NT2/D1 (cell line): Measurements from ENCODE around the gene HHATL.

Experiments
- DNase-seq: peaks from one replicate; pipeline ENCODE4 v3.0.0-alpha.2; 2011; ENCODE audit warnings: low read depth, low spot score
- H3K27me3 ChIP-seq: 2 replicates; pipeline ENCODE4 v1.6.0; 2011; ENCODE audit warnings: mild to moderate bottlenecking; ENCODE audit not compliant: insufficient read length, insufficient read depth
- H3K36me3 ChIP-seq: 2 replicates; pipeline ENCODE4 v1.6.1; 2011; ENCODE audit warnings: mild to moderate bottlenecking, low read length, mixed read lengths; ENCODE audit not compliant: insufficient read depth, insufficient read length
- H3K4me1 ChIP-seq: 2 replicates; pipeline ENCODE4 v1.5.1; 2011; ENCODE audit not compliant: insufficient read depth, insufficient read length
- H3K4me3 ChIP-seq: 2 replicates; pipeline ENCODE4 v1.5.1; 2011; ENCODE audit warnings: low read depth; ENCODE audit not compliant: insufficient read length
- H3K9ac ChIP-seq: 2 replicates; pipeline ENCODE4 v1.6.0; 2011; ENCODE audit warnings: low read depth; ENCODE audit not compliant: insufficient read length
- H3K9me3 ChIP-seq: 2 replicates; pipeline ENCODE4 v1.5.1; 2011; ENCODE audit warnings: mild to moderate bottlenecking, low read length; ENCODE audit not compliant: insufficient read depth
- SUZ12 ChIP-seq: IDR thresholded peaks from 2 replicates; pipeline ENCODE4 v1.6.1; 2011; ENCODE audit not compliant: insufficient read length, insufficient read depth; ENCODE audit errors: extremely low read depth
- YY1 ChIP-seq: IDR thresholded peaks from 2 replicates; pipeline ENCODE4 v1.6.1; 2011; ENCODE audit not compliant: insufficient read length, insufficient read depth
- ZNF274 ChIP-seq: IDR thresholded peaks from 2 replicates; pipeline ENCODE4 v1.6.1; 2011; ENCODE audit warnings: mild to moderate bottlenecking, low read depth, low read length

Gene HHATL

GRCh38 chr3:42683875-42684598 lies 18.6 kb downstream of the HHATL start:
- peak; percentile 42 for DNase-seq
- no peak overlapping the region for H3K4me3 ChIP-seq
- H3K27me3 ChIP-seq, result no peaks in the 10 kb centered on the region
- H3K9me3 ChIP-seq, result no peaks in the 10 kb centered on the region
- H3K36me3 ChIP-seq, result no peaks in the 10 kb centered on the region
- TF ChIP-seq YY1 (no peak), SUZ12 (no peak), ZNF274 (no peak)
- H3K4me1 ChIP-seq, result peaks cover 5% of the 10 kb centered on the region
- H3K9ac ChIP-seq, result no peak overlapping the region

GRCh38 chr3:42682301-42683070 lies 20.1 kb downstream of the HHATL start:
- H3K4me1 ChIP-seq, result peaks cover 2% of the 10 kb centered on the region
- no peaks in the 10 kb centered on the region for H3K36me3 ChIP-seq
- no peak for TF ChIP-seq YY1
- TF ChIP-seq ZNF274, result no peak
- no peak for TF ChIP-seq SUZ12
- DNase-seq, result no peak
- no peaks in the 10 kb centered on the region for H3K9me3 ChIP-seq
- no peak overlapping the region for H3K4me3 ChIP-seq
- no peaks in the 10 kb centered on the region for H3K27me3 ChIP-seq
- H3K9ac ChIP-seq, result no peak overlapping the region

GRCh38 chr3:42681361-42682038 lies 21.1 kb downstream of the HHATL start:
- no peak overlapping the region for H3K4me3 ChIP-seq
- H3K9ac ChIP-seq, result no peak overlapping the region
- no peaks in the 10 kb centered on the region for H3K27me3 ChIP-seq
- TF ChIP-seq ZNF274, result no peak
- no peak for TF ChIP-seq YY1
- TF ChIP-seq SUZ12, result no peak
- H3K9me3 ChIP-seq, result no peaks in the 10 kb centered on the region
- no peaks in the 10 kb centered on the region for H3K36me3 ChIP-seq
- H3K4me1 ChIP-seq, result peaks cover 2% of the 10 kb centered on the region
- DNase-seq, result no peak

GRCh38 chr3:42680806-42681205 lies 21.8 kb downstream of the HHATL start:
- Histone ChIP-seq H3K4me1 (peaks cover 2% of the 10 kb centered on the region), H3K4me3 (no peak overlapping the region), H3K9me3 (no peaks in the 10 kb centered on the region), H3K9ac (no peak overlapping the region), H3K27me3 (no peaks in the 10 kb centered on the region), H3K36me3 (no peaks in the 10 kb centered on the region)
- TF ChIP-seq SUZ12, result no peak
- DNase-seq, result no peak

- DNase-seq, result no peak
- no peaks in the 10 kb centered on the region for H3K36me3 ChIP-seq
- H3K9ac ChIP-seq, result no peak overlapping the region
- TF ChIP-seq SUZ12, result no peak
- no peak for TF ChIP-seq YY1
- TF ChIP-seq ZNF274, result no peak
- H3K27me3 ChIP-seq, result no peaks in the 10 kb centered on the region
- H3K4me3 ChIP-seq, result no peak overlapping the region
- H3K9me3 ChIP-seq, result no peaks in the 10 kb centered on the region
- H3K4me1 ChIP-seq, result peaks cover 2% of the 10 kb centered on the region
Measured at GRCh38 chr3:42680271-42680670, 22.3 kb downstream of the HHATL start.

- H3K4me3 ChIP-seq, result no peak overlapping the region
- no peaks in the 10 kb centered on the region for H3K9me3 ChIP-seq
- H3K36me3 ChIP-seq, result no peaks in the 10 kb centered on the region
- H3K27me3 ChIP-seq, result no peaks in the 10 kb centered on the region
- DNase-seq, result no peak
- peaks cover 2% of the 10 kb centered on the region for H3K4me1 ChIP-seq
- TF ChIP-seq ZNF274, result no peak
- H3K9ac ChIP-seq, result no peak overlapping the region
Measured at GRCh38 chr3:42678447-42678846, 24.2 kb downstream of the HHATL start.

- Histone ChIP-seq H3K36me3 (no peaks in the 10 kb centered on the region), H3K27me3 (no peaks in the 10 kb centered on the region), H3K9ac (no peak overlapping the region), H3K4me3 (no peak overlapping the region), H3K4me1 (no peaks in the 10 kb centered on the region), H3K9me3 (peaks cover 6% of the 10 kb centered on the region; the same call in 1 of the 2 replicates)
- TF ChIP-seq YY1 (no peak), SUZ12 (no peak), ZNF274 (no peak)
- DNase-seq, result no peak
Measured at GRCh38 chr3:42675909-42676308, 26.7 kb downstream of the HHATL start.
